PFSK-1 (cell line): Measurements from ENCODE around the gene CARD10.

Experiments
- FOXP2 ChIP-seq: optimal IDR thresholded peaks from 2 replicates; pipeline ENCODE3; 2011; ENCODE audit warnings: borderline replicate concordance, control low read depth, inconsistent platforms; ENCODE audit not compliant: insufficient read depth; ENCODE audit errors: extremely low read length, extremely low read depth
- POLR2AphosphoS5 ChIP-seq: IDR thresholded peaks from 2 replicates; pipeline ENCODE4 v1.6.1; 2012; ENCODE audit warnings: low read depth, mild to moderate bottlenecking, control low read depth, low read length, moderate library complexity
- REST ChIP-seq, 2 experiments: IDR thresholded peaks; 2 replicates each; pipeline versions ENCODE4 v1.6.1 to v1.8.0; 2011 to 2012; ENCODE audit warnings: low read depth in 2 of 2, low read length in 2 of 2, control low read depth in 1 of 2, inconsistent platforms in 1 of 2, mild to moderate bottlenecking in 1 of 2, moderate library complexity in 1 of 2; ENCODE audit not compliant: insufficient read depth in 1 of 2
- SIN3A ChIP-seq: IDR thresholded peaks from 2 replicates; pipeline ENCODE4 v1.6.1; 2012; ENCODE audit warnings: mild to moderate bottlenecking, low read length, moderate library complexity, borderline replicate concordance; ENCODE audit not compliant: insufficient read depth
- TAF1 ChIP-seq: IDR thresholded peaks from 2 replicates; pipeline ENCODE4 v1.6.1; 2012; ENCODE audit warnings: low read length, control low read depth, borderline replicate concordance; ENCODE audit not compliant: insufficient read depth

The CARD10 gene

GRCh38 chr22:37440875-37441274, 78.3 kb downstream of the CARD10 start:
- TF ChIP-seq SIN3A (no peak), REST (IDR thresholded peaks at IDR 0.05; ENCODE audit: insufficient read depth in 1 of 2, low read depth in 2 of 2, low read length in 2 of 2) (no peak), FOXP2 (no peak), TAF1 (no peak), POLR2AphosphoS5 (no peak)
